HepG2 (cell line): ENCODE data around the gene JOSD2. TPM values are rescaled to one million over a fixed set of nuclear protein-coding genes. Genes with fewer than 3 reads are reported as not detected.

ENCODE experiments used
- ATAD3A ChIP-seq: sonication (generic); formaldehyde crosslinking; IDR thresholded peaks from 2 replicates; pipeline ENCODE4 v1.4.0; 2020; ENCODE audit warnings: missing genetic modification reagents
- FOXA1 ChIP-seq, 2 experiments: fragments of 450-650 bp in 1 of 2; sonication (generic) in 1 of 2; formaldehyde crosslinking in 1 of 2; IDR thresholded peaks; 2 replicates each; pipeline versions ENCODE4 v1.4.0 to v1.6.1; 2016 to 2020; ENCODE audit warnings: missing genetic modification reagents in 1 of 2
- KLF12 ChIP-seq: sonication (generic); formaldehyde crosslinking; IDR thresholded peaks from 2 replicates; pipeline ENCODE4 v1.4.0; 2020; ENCODE audit warnings: missing genetic modification reagents, borderline replicate concordance
- SYNCRIP ChIP-seq: fragments of 200-400 bp; formaldehyde crosslinking; IDR thresholded peaks from 2 replicates; pipeline ENCODE4 v1.6.1; 2018; ENCODE audit warnings: mild to moderate bottlenecking, low read depth, low read length; ENCODE audit not compliant: insufficient read depth
- ZNF607 ChIP-seq: sonication (generic); formaldehyde crosslinking; IDR thresholded peaks from 2 replicates; pipeline ENCODE4 v1.5.1; 2020; ENCODE audit warnings: missing genetic modification reagents, mild to moderate bottlenecking, borderline replicate concordance
- ZNF737 ChIP-seq: sonication (generic); formaldehyde crosslinking; IDR thresholded peaks from 2 replicates; pipeline ENCODE4 v1.5.0; 2020; ENCODE audit warnings: missing genetic modification reagents, mild to moderate bottlenecking, borderline replicate concordance
- ZNF788 ChIP-seq: sonication (generic); formaldehyde crosslinking; IDR thresholded peaks from 2 replicates; pipeline ENCODE4 v1.5.0; 2020; ENCODE audit warnings: mild to moderate bottlenecking, missing genetic modification reagents, borderline replicate concordance
- polyA plus RNA-seq, 8 experiments: library from polyadenylated mRNA; depleted of rRNA in 3 of 8; stranded (reverse) in 7 of 8; unstranded in 1 of 8; fragments of >200 nt; fragmentation: Illumina TruSeq in 4 of 8; extraction: Trizol in 4 of 8; gene quantifications; 2 replicates each; pipeline versions ENCODE4 v1.2.1 to v1.2.3, GENCODE V29; 2011 to 2016; ENCODE audit warnings: low read depth in 4 of 8, missing spikeins in 1 of 8, mixed read lengths in 1 of 8; ENCODE audit not compliant: insufficient read depth in 1 of 8
- total RNA-seq, 5 experiments: library from RNA; depleted of rRNA; stranded (reverse); fragments of >200 nt; fragmentation: Illumina TruSeq; extraction: Trizol; gene quantifications; 2 replicates each; pipeline ENCODE4 v1.2.3, GENCODE V29; 2016; ENCODE audit warnings: low read depth in 1 of 5
- TF ChIP-seq, protein P1 (sequence below): sonication (generic); formaldehyde crosslinking; IDR thresholded peaks from 2 replicates; pipeline ENCODE4 v1.5.1; 2020; ENCODE audit warnings: missing genetic modification reagents, mild to moderate bottlenecking, borderline replicate concordance
- TF ChIP-seq, protein P2 (sequence below): sonication (generic); formaldehyde crosslinking; IDR thresholded peaks from 2 replicates; pipeline ENCODE4 v1.9.0; 2021; ENCODE audit warnings: missing genetic modification reagents, mild to moderate bottlenecking, borderline replicate concordance
- TF ChIP-seq, protein P3 (sequence below): sonication (generic); formaldehyde crosslinking; IDR thresholded peaks from 2 replicates; pipeline ENCODE4 v1.4.0; 2020; ENCODE audit warnings: mild to moderate bottlenecking, missing genetic modification reagents

JOSD2 gene
- total and polyA plus RNA-seq, 2 of the 13 experiments (the other 11 are each of a cell fraction or from before 2014, with no cell fraction given) = 2.0 to 4.1 TPM

DNA sequence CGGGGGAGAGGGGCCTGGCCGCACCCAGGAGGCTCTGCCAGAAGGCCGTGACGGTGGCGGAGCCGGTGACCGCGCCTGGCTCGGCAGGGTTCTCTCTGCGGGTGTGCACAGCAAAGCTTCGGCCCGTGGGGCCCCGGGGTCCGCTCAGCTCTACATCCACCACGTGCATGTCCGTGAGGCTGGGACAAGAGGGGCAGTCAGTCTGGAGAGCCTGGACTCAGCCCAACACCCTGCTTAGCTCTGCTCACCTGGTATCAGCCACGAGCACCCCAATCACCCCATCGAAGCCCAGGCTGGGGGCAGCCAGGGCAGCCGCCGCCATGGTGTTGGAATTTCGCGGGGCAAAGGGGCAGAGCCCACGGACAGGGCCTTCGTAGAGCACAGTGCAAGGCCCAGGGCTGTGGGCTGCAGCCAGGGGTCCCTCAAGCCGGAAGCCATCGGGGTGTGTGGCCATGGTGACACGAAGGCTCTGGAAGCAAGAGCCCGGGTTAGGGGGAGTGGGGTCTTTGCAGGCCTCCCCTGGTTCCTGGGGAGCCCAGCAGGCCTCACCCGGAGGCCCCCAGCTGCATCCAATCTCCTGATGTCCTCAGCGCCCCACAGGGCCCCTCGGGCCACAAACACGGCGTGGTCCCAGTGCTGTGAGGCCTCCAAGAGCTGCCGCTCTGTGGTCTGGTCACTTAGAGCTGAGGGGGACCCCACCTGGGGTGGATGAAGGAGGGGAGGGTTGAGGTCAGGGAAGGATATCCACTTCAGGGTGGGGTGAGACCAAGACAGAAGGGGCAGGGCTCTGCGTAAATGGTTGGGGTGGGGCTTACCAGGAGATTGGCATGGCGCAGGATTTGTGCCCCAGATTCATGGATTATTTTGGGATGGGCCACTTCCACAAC lies 1.4 kb upstream of the JOSD2 start (continued):
- TF ChIP-seq, protein P1, sequence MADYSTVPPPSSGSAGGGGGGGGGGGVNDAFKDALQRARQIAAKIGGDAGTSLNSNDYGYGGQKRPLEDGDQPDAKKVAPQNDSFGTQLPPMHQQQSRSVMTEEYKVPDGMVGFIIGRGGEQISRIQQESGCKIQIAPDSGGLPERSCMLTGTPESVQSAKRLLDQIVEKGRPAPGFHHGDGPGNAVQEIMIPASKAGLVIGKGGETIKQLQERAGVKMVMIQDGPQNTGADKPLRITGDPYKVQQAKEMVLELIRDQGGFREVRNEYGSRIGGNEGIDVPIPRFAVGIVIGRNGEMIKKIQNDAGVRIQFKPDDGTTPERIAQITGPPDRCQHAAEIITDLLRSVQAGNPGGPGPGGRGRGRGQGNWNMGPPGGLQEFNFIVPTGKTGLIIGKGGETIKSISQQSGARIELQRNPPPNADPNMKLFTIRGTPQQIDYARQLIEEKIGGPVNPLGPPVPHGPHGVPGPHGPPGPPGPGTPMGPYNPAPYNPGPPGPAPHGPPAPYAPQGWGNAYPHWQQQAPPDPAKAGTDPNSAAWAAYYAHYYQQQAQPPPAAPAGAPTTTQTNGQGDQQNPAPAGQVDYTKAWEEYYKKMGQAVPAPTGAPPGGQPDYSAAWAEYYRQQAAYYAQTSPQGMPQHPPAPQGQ (CRISPR knock-in tag) = no peak
- TF ChIP-seq, protein P2, sequence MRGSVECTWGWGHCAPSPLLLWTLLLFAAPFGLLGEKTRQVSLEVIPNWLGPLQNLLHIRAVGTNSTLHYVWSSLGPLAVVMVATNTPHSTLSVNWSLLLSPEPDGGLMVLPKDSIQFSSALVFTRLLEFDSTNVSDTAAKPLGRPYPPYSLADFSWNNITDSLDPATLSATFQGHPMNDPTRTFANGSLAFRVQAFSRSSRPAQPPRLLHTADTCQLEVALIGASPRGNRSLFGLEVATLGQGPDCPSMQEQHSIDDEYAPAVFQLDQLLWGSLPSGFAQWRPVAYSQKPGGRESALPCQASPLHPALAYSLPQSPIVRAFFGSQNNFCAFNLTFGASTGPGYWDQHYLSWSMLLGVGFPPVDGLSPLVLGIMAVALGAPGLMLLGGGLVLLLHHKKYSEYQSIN = no peak
- TF ChIP-seq ZNF737 (no peak), FOXA1 (IDR thresholded peaks at IDR 0.05) (no peak), FOXA1 (CRISPR knock-in tag; IDR thresholded peaks at IDR 0.05) (no peak), ATAD3A (CRISPR knock-in tag) (no peak), ZNF788 (CRISPR knock-in tag) (no peak), ZNF607 (CRISPR knock-in tag) (no peak), KLF12 (no peak), SYNCRIP (no peak)
- TF ChIP-seq, protein P3, sequence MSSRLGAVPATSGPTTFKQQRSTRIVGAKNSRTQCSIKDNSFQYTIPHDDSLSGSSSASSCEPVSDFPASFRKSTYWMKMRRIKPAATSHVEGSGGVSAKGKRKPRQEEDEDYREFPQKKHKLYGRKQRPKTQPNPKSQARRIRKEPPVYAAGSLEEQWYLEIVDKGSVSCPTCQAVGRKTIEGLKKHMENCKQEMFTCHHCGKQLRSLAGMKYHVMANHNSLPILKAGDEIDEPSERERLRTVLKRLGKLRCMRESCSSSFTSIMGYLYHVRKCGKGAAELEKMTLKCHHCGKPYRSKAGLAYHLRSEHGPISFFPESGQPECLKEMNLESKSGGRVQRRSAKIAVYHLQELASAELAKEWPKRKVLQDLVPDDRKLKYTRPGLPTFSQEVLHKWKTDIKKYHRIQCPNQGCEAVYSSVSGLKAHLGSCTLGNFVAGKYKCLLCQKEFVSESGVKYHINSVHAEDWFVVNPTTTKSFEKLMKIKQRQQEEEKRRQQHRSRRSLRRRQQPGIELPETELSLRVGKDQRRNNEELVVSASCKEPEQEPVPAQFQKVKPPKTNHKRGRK (CRISPR knock-in tag) = no peak
